NT2/D1 (cell line): ENCODE results near the gene ITGA6.

Experiments used
- SUZ12 ChIP-seq: IDR thresholded peaks from 2 replicates; pipeline ENCODE4 v1.6.1; 2011; ENCODE audit not compliant: insufficient read length, insufficient read depth; ENCODE audit errors: extremely low read depth
- YY1 ChIP-seq: IDR thresholded peaks from 2 replicates; pipeline ENCODE4 v1.6.1; 2011; ENCODE audit not compliant: insufficient read length, insufficient read depth

DNA sequence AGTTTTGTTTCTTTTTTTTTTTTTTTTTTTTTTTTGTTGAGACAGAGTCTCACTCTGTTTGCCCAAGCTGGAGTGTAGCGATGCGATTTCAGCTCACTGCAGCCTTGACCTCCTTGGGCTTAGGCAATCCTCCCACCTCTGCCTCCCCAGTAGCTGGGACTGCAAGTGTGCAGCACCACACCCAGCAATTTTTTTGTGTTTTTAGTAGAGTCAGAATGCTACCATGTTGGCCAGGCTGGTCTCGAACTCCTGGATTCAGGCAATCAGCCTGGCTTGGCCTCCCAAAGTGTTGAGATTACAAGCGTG is 8.2 kb downstream of the ITGA6 start:
- TF ChIP-seq SUZ12 (no peak), YY1 (no peak)
